Thyroid gland (tissue), 4 donors: ENCODE measurements around the gene LAMC2. TPM values are rescaled to one million over a fixed set of nuclear protein-coding genes. Genes with fewer than 3 reads are reported as not detected.

Experiments
- DNase-seq, 2 donors: peaks; one replicate each; pipeline ENCODE4 v3.0.0-alpha.2; 2019
- H3K27ac ChIP-seq, 3 donors: fragments of 200-600 bp; sonication (generic); 1 replicate in 2 of 3; 2 replicates in 1 of 3; pipeline ENCODE4 v1.5.1; 2016 to 2019; ENCODE audit warnings: mild to moderate bottlenecking in 1 of 3, moderate library complexity in 1 of 3
- H3K27me3 ChIP-seq: fragments of 200-600 bp; sonication (generic); one replicate; pipeline ENCODE4 v1.5.1; 2019
- H3K36me3 ChIP-seq, 2 donors: fragments of 200-600 bp; sonication (generic); one replicate each; pipeline ENCODE4 v1.5.1; 2016 to 2019
- H3K4me1 ChIP-seq, 2 donors: fragments of 200-600 bp; sonication (generic); one replicate each; pipeline ENCODE4 v1.5.1; 2017 to 2019
- H3K4me3 ChIP-seq, 3 donors: fragments of 200-600 bp; sonication (generic); replicated peaks in 1 of 3; 1 replicate in 2 of 3; 2 replicates in 1 of 3; pipeline ENCODE4 v1.5.1; 2016; ENCODE audit warnings: mild to moderate bottlenecking in 1 of 3
- H3K9me3 ChIP-seq: fragments of 200-600 bp; sonication (generic); one replicate; pipeline ENCODE4 v1.5.1; 2017
- CTCF ChIP-seq, 6 experiments: fragments of 200-600 bp in 3 of 6; fragments of 450-650 bp in 3 of 6; sonication (generic) in 3 of 6; IDR thresholded peaks; one replicate each; pipeline ENCODE4 v1.5.1; 2016 to 2019; ENCODE audit warnings: antibody characterized with exemption in 6 of 6, mild to moderate bottlenecking in 2 of 6, inconsistent platforms in 1 of 6, moderate library complexity in 1 of 6
- POLR2A ChIP-seq, 2 donors: fragments of 450-650 bp; IDR thresholded peaks; one replicate each; pipeline ENCODE4 v1.6.1; 2017; ENCODE audit warnings: antibody characterized with exemption in 2 of 2, mild to moderate bottlenecking in 2 of 2, moderate library complexity in 1 of 2
- WGBS, 2 donors: methylation state at CpG; one replicate each; pipeline ENCODE4 v1.1.5; 2017; 5-methylcytosine and 5-hydroxymethylcytosine counted together
- intact Hi-C: fragments of 100-400 bp; cut with DNase I; formaldehyde crosslinking; loops from one replicate; pipeline ENCODE4 v1.15.1; 2023
- total RNA-seq, 4 donors: library from RNA; depleted of rRNA; stranded (reverse); fragments of >200 nt; gene quantifications; one replicate each; pipeline ENCODE4 v1.2.3, GENCODE V29; 2016

Gene LAMC2
- total RNA-seq, 4 donors from 2014 or later = 24.3 to 53.4 (median 27.9) TPM

- no peak for DNase-seq
- peaks cover 0 to 21% of the 10 kb centered on the region in 2 donors for H3K4me1 ChIP-seq
- no peak overlapping the region for H3K27ac ChIP-seq
- no peaks in the 10 kb centered on the region for H3K36me3 ChIP-seq
- no peaks in the 10 kb centered on the region for H3K9me3 ChIP-seq
- H3K27me3 ChIP-seq = no peaks in the 10 kb centered on the region
- TF ChIP-seq CTCF (IDR thresholded peaks at IDR 0.05) = no peak
- no peak for TF ChIP-seq POLR2A (IDR thresholded peaks at IDR 0.05)
- WGBS, 2 donors = 95 to 97% methylated on average over 1 of the region's 1 CpG
- intact Hi-C loops = no loop called here
- no peak overlapping the region for H3K4me3 ChIP-seq
These were observed 107.8 kb downstream of the LAMC2 start for GRCh38 chr1:183293876-183294275.

Other genes starting within 250 kb of the LAMC2 start
- 1 to 10 TPM in 1 of 4 donors, not detected in 3; 1.3 TPM for gene SHCBP1L, start 233.1 kb upstream of the LAMC2 start, total RNA-seq
- 100 to 1,000 TPM; 150 to 213 (median 174) TPM for gene LAMC1, start 162.8 kb upstream of the LAMC2 start, total RNA-seq
- gene NMNAT2, start 232.1 kb downstream of the LAMC2 start, total RNA-seq = 10 to 100 TPM in 2 of 4 donors, 1 to 10 TPM in 2; 7.6 to 39.5 (median 17.3) TPM